GM12872 (cell line): Measurements from ENCODE around the gene ANO2.

Experiments used
- CTCF ChIP-seq: IDR thresholded peaks from 3 replicates; pipeline ENCODE4 v1.5.1; 2011; ENCODE audit warnings: low read depth, mild to moderate bottlenecking, low read length, moderate library complexity; ENCODE audit not compliant: insufficient read depth

The ANO2 gene

GRCh38 chr12:5923751-5924150 lies 21.3 kb downstream of the ANO2 start:
- TF ChIP-seq CTCF = no peak

GRCh38 chr12:5923043-5923605 lies 21.9 kb downstream of the ANO2 start:
- no peak for TF ChIP-seq CTCF

DNA sequence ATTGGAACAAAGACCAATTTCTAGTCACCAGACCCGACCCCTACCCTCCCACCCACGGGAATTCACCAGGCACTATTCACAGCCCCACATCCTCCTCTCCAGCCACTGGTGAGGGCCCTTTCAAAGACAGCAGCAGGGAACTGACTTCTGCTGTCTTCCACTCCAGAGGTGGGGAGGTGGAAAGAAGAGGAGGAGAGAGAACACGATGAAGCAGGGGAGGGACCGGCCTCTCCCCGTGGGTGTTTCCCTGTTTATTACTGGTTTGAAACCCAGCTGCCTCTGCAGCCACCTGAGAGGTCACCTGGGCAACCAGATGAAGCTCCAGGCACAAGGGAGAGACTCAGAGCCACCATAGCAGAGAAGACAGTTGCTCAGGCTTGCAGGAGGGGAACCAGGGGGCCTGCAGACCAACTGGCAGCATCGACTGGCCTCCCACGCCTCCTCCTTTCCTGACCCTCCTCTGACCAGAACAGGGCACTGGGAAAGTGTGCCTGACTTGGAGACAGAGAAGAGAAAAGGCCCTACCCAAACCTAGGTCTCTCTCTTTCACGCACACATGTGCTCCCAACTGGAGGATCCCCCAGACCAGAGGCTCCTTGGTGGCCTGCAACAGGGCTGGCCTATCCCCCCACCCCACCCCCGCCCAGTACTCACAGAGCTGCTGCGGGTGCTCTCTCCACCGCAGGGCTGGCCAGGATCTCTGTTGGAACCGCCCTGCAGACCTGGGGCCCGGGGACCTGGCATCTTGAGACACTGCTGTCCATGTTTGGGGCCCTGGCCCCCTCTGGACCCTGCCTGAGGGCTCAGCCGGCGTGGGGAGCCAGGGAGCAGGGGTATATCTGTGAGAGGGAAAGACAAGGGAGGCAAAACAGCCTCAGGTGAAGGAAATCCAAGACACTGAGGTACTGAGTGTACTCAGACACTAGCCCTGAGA lies 22.8 kb downstream of the ANO2 start:
- TF ChIP-seq CTCF = no peak

DNA sequence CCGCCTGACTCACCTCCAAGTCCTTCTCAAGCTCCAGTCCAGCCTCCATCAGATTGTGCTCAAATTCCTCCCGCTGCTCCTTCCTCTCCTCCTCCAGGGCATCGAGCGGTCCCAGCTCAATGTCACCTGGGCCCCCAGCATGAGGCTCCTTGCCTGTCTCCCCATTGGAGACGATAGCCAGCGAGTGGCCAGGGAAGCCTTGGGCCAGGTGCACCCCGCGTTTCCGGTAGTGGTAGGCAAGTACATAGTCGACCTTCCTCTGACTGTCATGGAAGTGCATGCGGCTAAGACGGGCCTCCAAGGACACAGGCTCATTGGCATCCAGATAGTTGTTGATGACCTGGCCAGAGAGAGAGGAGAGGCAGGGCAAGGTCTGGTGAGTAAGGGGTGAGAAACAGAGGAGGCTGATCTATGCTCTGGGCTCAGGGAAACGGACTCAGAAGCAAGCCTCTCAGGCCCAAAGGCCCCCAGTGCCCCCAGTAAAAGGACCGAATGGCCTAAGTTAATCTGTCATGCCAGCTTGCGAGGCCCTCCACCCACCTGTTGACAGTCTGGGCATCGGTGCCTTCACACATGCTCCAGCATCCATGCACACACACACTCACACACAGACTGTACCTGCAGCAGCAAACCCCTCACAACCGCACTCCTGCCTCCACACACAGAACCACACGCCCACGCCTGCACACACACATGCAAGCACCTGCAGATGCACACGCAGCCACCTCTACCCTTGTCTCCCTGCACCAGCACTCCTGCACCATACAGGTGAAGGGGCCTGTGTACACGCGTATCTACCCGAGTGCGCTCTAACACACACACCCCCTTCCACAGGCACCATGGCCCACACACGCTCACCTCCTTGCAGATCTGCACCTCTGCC lies 23.8 kb downstream of the ANO2 start:
- no peak for TF ChIP-seq CTCF

GRCh38 chr12:5916785-5917290 lies 28.2 kb downstream of the ANO2 start:
- TF ChIP-seq CTCF = no peak

DNA sequence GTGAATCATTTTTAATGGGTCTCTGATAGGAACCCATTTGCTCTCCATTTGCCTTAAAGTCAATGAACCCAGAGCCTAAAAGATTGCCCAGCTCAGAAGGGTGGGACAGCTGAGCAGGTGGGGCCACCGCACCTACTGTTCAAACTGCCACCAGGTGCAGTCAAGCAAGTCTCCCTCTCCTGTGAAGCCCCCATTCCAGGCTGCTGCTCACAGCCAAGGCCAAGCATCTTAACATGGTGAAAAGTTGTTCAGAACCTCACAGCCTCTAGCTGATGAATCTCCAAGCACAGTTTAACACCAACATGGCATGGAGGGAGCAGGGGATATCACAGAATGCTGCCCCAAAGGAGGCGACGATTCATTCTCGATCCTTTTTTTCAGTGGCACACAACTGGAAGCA lies 29.5 kb downstream of the ANO2 start:
- no peak for TF ChIP-seq CTCF
